DMS 273 (cell line): ENCODE data around the gene UBP1.
"Not testable (repeated sequence)": the region's sequence is repeated elsewhere in the genome, so short reads cannot be mapped to it uniquely, and the experiment has no call there.

Source experiments
- DNase-seq: peaks from one replicate; lab custom pipeline; 2025; ENCODE audit not compliant: unreplicated experiment; lab: John Stamatoyannopoulos, UW

Gene UBP1

DNA sequence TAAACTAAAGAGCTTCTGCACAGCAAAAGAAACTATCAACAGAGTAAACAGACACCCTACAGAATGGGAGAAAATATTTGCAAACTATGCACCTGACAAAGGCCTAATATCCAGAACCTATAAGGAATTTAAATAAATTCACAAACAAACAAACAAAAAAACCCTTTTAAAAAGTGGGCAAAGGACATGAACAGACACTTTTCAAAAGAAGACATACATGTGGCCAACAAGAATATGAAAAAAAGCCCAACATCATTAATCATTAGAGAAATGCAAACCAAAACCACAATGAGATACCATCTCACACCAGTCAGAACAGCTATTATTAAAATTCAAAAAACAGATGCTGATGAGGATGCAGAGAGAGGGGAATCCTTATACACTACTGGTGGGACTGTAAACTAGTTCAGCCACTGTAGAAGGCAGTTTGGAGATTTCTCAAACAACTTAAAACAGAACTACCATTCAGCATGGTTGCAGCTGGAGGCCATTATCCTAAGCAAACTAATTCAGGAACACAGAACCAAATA lies 101.2 kb downstream of the UBP1 start:
- DNase-seq = not testable (repeated sequence)
